Measurements from ENCODE around the gene PEX5L. TPM values are rescaled to one million over a fixed set of nuclear protein-coding genes. Genes with fewer than 3 reads are reported as not detected.

PEX5L gene
- total and polyA plus RNA-seq, 2 experiments from 2014 or later = 0.13 to 0.63 TPM

DNA sequence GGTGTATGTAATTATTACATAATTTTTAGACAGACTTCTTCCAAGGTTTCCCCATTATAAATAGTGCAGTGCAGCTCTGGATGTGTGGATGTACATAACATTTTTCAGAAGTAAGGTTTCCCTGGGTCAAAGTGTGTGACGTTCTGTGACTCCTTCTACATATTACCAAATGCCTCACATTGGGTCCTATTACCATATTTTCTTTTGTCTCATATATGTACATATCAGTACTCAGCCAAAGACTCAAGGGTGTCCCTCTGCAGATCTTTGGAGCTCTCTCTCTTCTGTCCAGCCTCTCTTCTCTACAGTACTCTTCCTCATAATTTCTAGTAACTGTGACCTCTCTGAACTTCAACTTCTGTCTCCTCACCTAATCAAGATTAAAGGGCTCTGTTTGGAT is 31.3 kb upstream of the PEX5L start:
- H3K27me3 ChIP-seq = no peaks in the 10 kb centered on the region
- H3K4me1 ChIP-seq (ENCODE audit: insufficient read depth) = no peaks in the 10 kb centered on the region
- DNase-seq (ENCODE audit: low spot score) = no peak
- no peaks in the 10 kb centered on the region for H3K9me2 ChIP-seq (replicated peaks; ENCODE audit: insufficient read depth)
- H3K79me2 ChIP-seq = no peaks in the 10 kb centered on the region
- WGBS (ENCODE audit: low lambda C conversion rate, missing lambda C conversion rate) = 68% methylated on average over 1 of the region's 1 CpG
- H3K4me3 ChIP-seq = no peak overlapping the region
- no peak overlapping the region for H3K27ac ChIP-seq
- TF ChIP-seq, protein P1, sequence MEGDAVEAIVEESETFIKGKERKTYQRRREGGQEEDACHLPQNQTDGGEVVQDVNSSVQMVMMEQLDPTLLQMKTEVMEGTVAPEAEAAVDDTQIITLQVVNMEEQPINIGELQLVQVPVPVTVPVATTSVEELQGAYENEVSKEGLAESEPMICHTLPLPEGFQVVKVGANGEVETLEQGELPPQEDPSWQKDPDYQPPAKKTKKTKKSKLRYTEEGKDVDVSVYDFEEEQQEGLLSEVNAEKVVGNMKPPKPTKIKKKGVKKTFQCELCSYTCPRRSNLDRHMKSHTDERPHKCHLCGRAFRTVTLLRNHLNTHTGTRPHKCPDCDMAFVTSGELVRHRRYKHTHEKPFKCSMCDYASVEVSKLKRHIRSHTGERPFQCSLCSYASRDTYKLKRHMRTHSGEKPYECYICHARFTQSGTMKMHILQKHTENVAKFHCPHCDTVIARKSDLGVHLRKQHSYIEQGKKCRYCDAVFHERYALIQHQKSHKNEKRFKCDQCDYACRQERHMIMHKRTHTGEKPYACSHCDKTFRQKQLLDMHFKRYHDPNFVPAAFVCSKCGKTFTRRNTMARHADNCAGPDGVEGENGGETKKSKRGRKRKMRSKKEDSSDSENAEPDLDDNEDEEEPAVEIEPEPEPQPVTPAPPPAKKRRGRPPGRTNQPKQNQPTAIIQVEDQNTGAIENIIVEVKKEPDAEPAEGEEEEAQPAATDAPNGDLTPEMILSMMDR (IDR thresholded peaks at IDR 0.05; ENCODE audit: poor library complexity) = no peak
- no peak for TF ChIP-seq EZH2 (IDR thresholded peaks at IDR 0.05; ENCODE audit: borderline replicate concordance)
- no peak for TF ChIP-seq EZH2phosphoT487 (IDR thresholded peaks at IDR 0.05; ENCODE audit: low read depth, severe bottlenecking, unreplicated experiment)
- H2AFZ ChIP-seq = no peak overlapping the region
- no peak overlapping the region for H3K4me2 ChIP-seq
- no peaks in the 10 kb centered on the region for H3K9me3 ChIP-seq (ENCODE audit: low read depth)
- H4K20me1 ChIP-seq (ENCODE audit: insufficient read depth, poor library complexity, severe bottlenecking) = no peaks in the 10 kb centered on the region
- H3K36me3 ChIP-seq (replicated peaks; ENCODE audit: insufficient read depth, low read depth) = no peaks in the 10 kb centered on the region

DNA sequence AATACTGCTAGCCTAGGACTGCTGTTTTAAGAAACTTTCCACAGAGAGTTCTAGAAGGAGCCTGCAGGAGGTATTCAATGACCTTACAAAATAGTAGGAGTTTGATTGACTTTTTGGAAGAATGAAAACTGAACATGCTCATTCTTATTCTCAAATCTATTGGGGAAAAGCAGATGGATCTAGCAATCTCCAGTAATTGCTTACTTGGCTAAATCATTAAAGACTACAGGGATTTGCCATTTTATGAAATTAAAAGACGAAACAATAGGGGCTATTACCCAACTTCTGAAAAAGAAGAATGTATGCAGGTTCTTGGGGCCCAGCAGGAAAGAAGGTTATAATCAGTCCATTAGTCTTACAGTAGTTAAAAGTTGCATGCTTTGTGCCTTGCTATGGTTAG is 29.9 kb upstream of the PEX5L start:
- H3K79me2 ChIP-seq = no peaks in the 10 kb centered on the region
- no peak overlapping the region for H2AFZ ChIP-seq
- H3K9me3 ChIP-seq (ENCODE audit: low read depth) = no peaks in the 10 kb centered on the region
- no peak for TF ChIP-seq EZH2phosphoT487 (IDR thresholded peaks at IDR 0.05; ENCODE audit: low read depth, severe bottlenecking, unreplicated experiment)
- TF ChIP-seq, protein P1 (IDR thresholded peaks at IDR 0.05; ENCODE audit: poor library complexity) = no peak
- TF ChIP-seq EZH2 (IDR thresholded peaks at IDR 0.05; ENCODE audit: borderline replicate concordance) = no peak
- no peaks in the 10 kb centered on the region for H3K4me1 ChIP-seq (ENCODE audit: insufficient read depth)
- H3K36me3 ChIP-seq (replicated peaks; ENCODE audit: insufficient read depth, low read depth) = no peaks in the 10 kb centered on the region
- no peak overlapping the region for H3K27ac ChIP-seq
- DNase-seq (ENCODE audit: low spot score) = no peak
- no peaks in the 10 kb centered on the region for H3K9me2 ChIP-seq (replicated peaks; ENCODE audit: insufficient read depth)
- 77% methylated on average over 1 of the region's 1 CpG for WGBS (ENCODE audit: low lambda C conversion rate, missing lambda C conversion rate)
- no peaks in the 10 kb centered on the region for H4K20me1 ChIP-seq (ENCODE audit: insufficient read depth, poor library complexity, severe bottlenecking)
- no peaks in the 10 kb centered on the region for H3K27me3 ChIP-seq
- no peak overlapping the region for H3K4me3 ChIP-seq
- no peak overlapping the region for H3K4me2 ChIP-seq

DNA sequence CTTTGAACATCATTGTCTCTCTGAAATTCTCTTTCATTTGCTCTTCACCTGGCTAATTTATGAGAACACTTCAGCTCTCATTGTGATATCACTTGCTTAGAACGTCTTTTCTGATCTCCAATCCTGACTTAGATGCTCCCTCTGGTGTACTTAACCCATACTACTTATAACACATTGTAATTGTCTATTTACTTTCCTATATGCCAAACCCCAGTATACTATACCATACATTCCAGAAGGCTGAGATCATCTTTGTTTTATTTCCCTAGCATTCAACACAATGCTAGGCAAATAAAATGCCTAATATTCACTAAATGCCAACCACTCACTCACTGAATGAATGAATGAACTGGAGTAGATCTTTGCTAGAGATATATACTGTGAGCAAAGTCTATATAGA is 27.0 kb upstream of the PEX5L start:
- H3K36me3 ChIP-seq (replicated peaks; ENCODE audit: insufficient read depth, low read depth) = no peaks in the 10 kb centered on the region
- H3K4me2 ChIP-seq = no peak overlapping the region
- no peaks in the 10 kb centered on the region for H3K9me2 ChIP-seq (replicated peaks; ENCODE audit: insufficient read depth)
- H3K27me3 ChIP-seq = no peaks in the 10 kb centered on the region
- no peak overlapping the region for H2AFZ ChIP-seq
- no peak overlapping the region for H3K4me3 ChIP-seq
- WGBS (ENCODE audit: low lambda C conversion rate, missing lambda C conversion rate) = 21% methylated on average over 1 of the region's 1 CpG
- H4K20me1 ChIP-seq (ENCODE audit: insufficient read depth, poor library complexity, severe bottlenecking) = no peaks in the 10 kb centered on the region
- H3K4me1 ChIP-seq (ENCODE audit: insufficient read depth) = no peaks in the 10 kb centered on the region
- DNase-seq (ENCODE audit: low spot score) = no peak
- no peak for TF ChIP-seq EZH2 (IDR thresholded peaks at IDR 0.05; ENCODE audit: borderline replicate concordance)
- TF ChIP-seq EZH2phosphoT487 (IDR thresholded peaks at IDR 0.05; ENCODE audit: low read depth, severe bottlenecking, unreplicated experiment) = no peak
- TF ChIP-seq, protein P1 (IDR thresholded peaks at IDR 0.05; ENCODE audit: poor library complexity) = no peak
- H3K27ac ChIP-seq = no peak overlapping the region
- H3K9me3 ChIP-seq (ENCODE audit: low read depth) = no peaks in the 10 kb centered on the region
- no peaks in the 10 kb centered on the region for H3K79me2 ChIP-seq

DNA sequence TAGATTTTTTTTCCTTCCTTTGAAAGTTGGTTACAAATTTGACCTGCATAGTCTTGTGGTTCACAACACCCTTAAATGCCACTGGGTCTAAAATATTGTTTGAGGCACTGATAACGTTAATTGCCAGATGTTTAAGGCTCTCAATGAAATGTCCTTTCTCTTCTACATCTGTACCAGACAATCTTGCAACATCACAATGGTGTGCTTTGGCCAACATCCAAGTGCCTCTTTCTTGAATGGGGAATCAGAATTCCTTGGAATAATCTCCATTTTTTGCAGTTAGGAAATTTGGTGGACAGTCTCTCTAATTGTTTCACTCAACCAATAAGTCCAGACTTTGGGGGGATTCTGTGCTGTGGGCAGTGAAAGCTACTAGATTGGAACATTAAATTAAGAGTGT is 26.0 kb upstream of the PEX5L start:
- no peaks in the 10 kb centered on the region for H3K27me3 ChIP-seq
- TF ChIP-seq EZH2 (IDR thresholded peaks at IDR 0.05; ENCODE audit: borderline replicate concordance) (no peak), EZH2phosphoT487 (IDR thresholded peaks at IDR 0.05; ENCODE audit: low read depth, severe bottlenecking, unreplicated experiment) (no peak)
- TF ChIP-seq, protein P1 (IDR thresholded peaks at IDR 0.05; ENCODE audit: poor library complexity) = no peak
- H3K79me2 ChIP-seq = no peaks in the 10 kb centered on the region
- no peak overlapping the region for H3K27ac ChIP-seq
- DNase-seq (ENCODE audit: low spot score) = no peak
- no peak overlapping the region for H3K4me3 ChIP-seq
- 67% methylated on average over 1 of the region's 1 CpG for WGBS (ENCODE audit: low lambda C conversion rate, missing lambda C conversion rate)
- H3K9me3 ChIP-seq (ENCODE audit: low read depth) = no peaks in the 10 kb centered on the region
- no peaks in the 10 kb centered on the region for H3K9me2 ChIP-seq (replicated peaks; ENCODE audit: insufficient read depth)
- H3K4me1 ChIP-seq (ENCODE audit: insufficient read depth) = no peaks in the 10 kb centered on the region
- H3K4me2 ChIP-seq = no peak overlapping the region
- no peak overlapping the region for H2AFZ ChIP-seq
- no peaks in the 10 kb centered on the region for H4K20me1 ChIP-seq (ENCODE audit: insufficient read depth, poor library complexity, severe bottlenecking)
- H3K36me3 ChIP-seq (replicated peaks; ENCODE audit: insufficient read depth, low read depth) = no peaks in the 10 kb centered on the region
